HG03565 (cell line): ENCODE data around the gene ABCF1.

Experiments used
- ATAC-seq: cut with Tn5 transposase; IDR thresholded peaks from one replicate; pipeline ENCODE4 v1.9.1; 2021; ENCODE audit warnings: mild to moderate bottlenecking, moderate library complexity; ENCODE audit not compliant: unreplicated experiment

Gene ABCF1

GRCh38 chr6:30599625-30600324 lies 28.5 kb downstream of the ABCF1 start:
- ATAC-seq: no peak

- no peak for ATAC-seq
Observed at GRCh38 chr6:30600451-30600961, 29.3 kb downstream of the ABCF1 start.

GRCh38 chr6:30601436-30601814 lies 30.2 kb downstream of the ABCF1 start:
- ATAC-seq: no peak

GRCh38 chr6:30601815-30602641 lies 30.8 kb downstream of the ABCF1 start:
- no peak for ATAC-seq

- ATAC-seq: no peak
Observed at GRCh38 chr6:30603961-30604360, 32.7 kb downstream of the ABCF1 start.

GRCh38 chr6:30610065-30610464 lies 38.8 kb downstream of the ABCF1 start:
- ATAC-seq: no peak

GRCh38 chr6:30611150-30611855 lies 40.1 kb downstream of the ABCF1 start:
- ATAC-seq: no peak

- ATAC-seq: no peak
Observed at GRCh38 chr6:30611856-30612194, 40.6 kb downstream of the ABCF1 start.

GRCh38 chr6:30612213-30612612 lies 41.0 kb downstream of the ABCF1 start:
- ATAC-seq: no peak

- ATAC-seq: no peak
Observed at GRCh38 chr6:30612687-30613248, 41.5 kb downstream of the ABCF1 start.

GRCh38 chr6:30613251-30614043 lies 42.2 kb downstream of the ABCF1 start:
- no peak for ATAC-seq

GRCh38 chr6:30614044-30614842 lies 43.0 kb downstream of the ABCF1 start:
- ATAC-seq: no peak

GRCh38 chr6:30614843-30615218 lies 43.6 kb downstream of the ABCF1 start:
- peak; percentile 29 for ATAC-seq

GRCh38 chr6:30615219-30615957 lies 44.1 kb downstream of the ABCF1 start:
- ATAC-seq: no peak

- ATAC-seq: no peak
Observed at GRCh38 chr6:30615958-30616810, 44.9 kb downstream of the ABCF1 start.

- peak; percentile 74 for ATAC-seq
Observed at GRCh38 chr6:30616811-30617564, 45.7 kb downstream of the ABCF1 start, which contains the start of gene PPP1R10. Gene PPP1R10 (minus strand): TSS chr6:30617243. CDS start chr6:30609944, 7,299 bp downstream.

GRCh38 chr6:30617565-30618269 lies 46.5 kb downstream of the ABCF1 start, which contains the start of gene MRPS18B:
Gene MRPS18B (plus strand): TSS chr6:30617840. CDS start chr6:30617866, 26 bp downstream.
- ATAC-seq: peak; percentile 57
